GM23338 (cell line): Measurements from ENCODE around the gene GAS6. TPM values are rescaled to one million over a fixed set of nuclear protein-coding genes. Genes with fewer than 3 reads are reported as not detected.

Source experiments
- ATAC-seq: fragments of 200-7000 bp; cut with Tn5 transposase; 3 replicates; pipeline ENCODE4 v1.9.1; 2020
- DNase-seq: peaks from one replicate; pipeline ENCODE4 v3.0.0-alpha.2; 2015; ENCODE audit warnings: low spot score
- H2AFZ ChIP-seq: fragments of 200-600 bp; sonication (generic); 2 replicates; pipeline ENCODE4 v1.8.0; 2016; ENCODE audit warnings: antibody characterized with exemption, mild to moderate bottlenecking, moderate library complexity
- H3F3A ChIP-seq: fragments of 200-600 bp; sonication (generic); replicated peaks from 2 replicates; pipeline ENCODE4 v1.8.0; 2017; ENCODE audit warnings: antibody characterized with exemption, mixed run types, low read depth
- H3K27ac ChIP-seq: fragments of 200-600 bp; sonication (generic); 2 replicates; pipeline ENCODE4 v1.6.1; 2016; ENCODE audit warnings: low read depth
- H3K27me3 ChIP-seq: fragments of 200-600 bp; sonication (generic); 2 replicates; pipeline ENCODE4 v1.8.0; 2016; ENCODE audit warnings: mild to moderate bottlenecking, mixed run types, moderate library complexity; ENCODE audit not compliant: insufficient read depth
- H3K36me3 ChIP-seq: fragments of 200-600 bp; sonication (generic); 2 replicates; pipeline ENCODE4 v1.8.0; 2016; ENCODE audit warnings: mild to moderate bottlenecking; ENCODE audit not compliant: insufficient read depth
- H3K4me1 ChIP-seq: fragments of 200-600 bp; sonication (generic); 2 replicates; pipeline ENCODE4 v1.8.0; 2016; ENCODE audit warnings: mild to moderate bottlenecking, moderate library complexity; ENCODE audit not compliant: insufficient read depth
- H3K4me2 ChIP-seq: fragments of 200-600 bp; sonication (generic); 2 replicates; pipeline ENCODE4 v1.7.1; 2017; ENCODE audit warnings: mixed run types
- H3K4me3 ChIP-seq: fragments of 200-600 bp; sonication (generic); 2 replicates; pipeline ENCODE4 v1.6.1; 2016; ENCODE audit warnings: mixed run types
- H3K79me2 ChIP-seq: fragments of 200-600 bp; sonication (generic); replicated peaks from 2 replicates; pipeline ENCODE4 v1.8.0; 2017; ENCODE audit warnings: mild to moderate bottlenecking; ENCODE audit not compliant: insufficient read depth
- H3K9me2 ChIP-seq: fragments of 200-600 bp; sonication (generic); 2 replicates; pipeline ENCODE4 v1.8.0; 2017; ENCODE audit not compliant: insufficient read depth
- H4K20me1 ChIP-seq: fragments of 200-600 bp; sonication (generic); replicated peaks from 2 replicates; pipeline ENCODE4 v1.8.0; 2017; ENCODE audit warnings: mild to moderate bottlenecking; ENCODE audit not compliant: insufficient read depth
- H3K27ac Mint-ChIP-seq: 2 replicates; pipeline ENCODE4 v1.8.0; 2020; ENCODE audit warnings: inconsistent platforms, mild to moderate bottlenecking, moderate library complexity, mixed read lengths
- H3K27me3 Mint-ChIP-seq: 3 replicates; pipeline ENCODE4 v1.8.0; 2022; ENCODE audit warnings: low read depth, mild to moderate bottlenecking, moderate library complexity, mixed read lengths, inconsistent platforms; ENCODE audit not compliant: insufficient read depth, poor library complexity
- H3K36me3 Mint-ChIP-seq: 3 replicates; pipeline ENCODE4 v1.8.0; 2021; ENCODE audit warnings: low read depth, mild to moderate bottlenecking, inconsistent platforms, moderate library complexity, mixed read lengths
- H3K4me1 Mint-ChIP-seq: 3 replicates; pipeline ENCODE4 v1.8.0; 2020; ENCODE audit warnings: mild to moderate bottlenecking, inconsistent platforms, mixed read lengths
- H3K4me3 Mint-ChIP-seq: 3 replicates; pipeline ENCODE4 v1.8.0; 2021; ENCODE audit warnings: moderate library complexity, mild to moderate bottlenecking, inconsistent platforms, mixed read lengths
- H3K9me3 Mint-ChIP-seq: 3 replicates; pipeline ENCODE4 v1.8.0; 2020; ENCODE audit warnings: moderate library complexity, mild to moderate bottlenecking, inconsistent platforms, mixed read lengths
- CREB1 ChIP-seq: fragments of 250-450 bp; sonication (Bioruptor Pico); IDR thresholded peaks from 2 replicates; pipeline ENCODE4 v1.5.0; 2020; ENCODE audit warnings: low read depth, mild to moderate bottlenecking, moderate library complexity
- CTCF ChIP-seq, 2 experiments: fragments of 200-600 bp in 1 of 2; sonication (generic) in 1 of 2; conservative IDR thresholded peaks; 2 replicates each; pipeline versions ENCODE4 v1.5.1 to v1.6.1; 2016 to 2017; ENCODE audit warnings: antibody characterized with exemption in 2 of 2, low read depth in 2 of 2, mild to moderate bottlenecking in 2 of 2, moderate library complexity in 1 of 2
- EZH2 ChIP-seq: fragments of 200-600 bp; sonication (generic); IDR thresholded peaks from one replicate; pipeline ENCODE4 v1.8.0; 2017; ENCODE audit warnings: antibody characterized with exemption, mild to moderate bottlenecking, low read depth; ENCODE audit not compliant: unreplicated experiment
- EZH2phosphoT487 ChIP-seq: fragments of 200-600 bp; sonication (generic); IDR thresholded peaks from one replicate; pipeline ENCODE4 v1.8.1; 2018; ENCODE audit warnings: antibody characterized with exemption; ENCODE audit not compliant: unreplicated experiment
- JUNB ChIP-seq: IDR thresholded peaks from one replicate; pipeline ENCODE4 v1.6.1; 2016; ENCODE audit warnings: antibody characterized with exemption; ENCODE audit not compliant: unreplicated experiment
- NANOG ChIP-seq: IDR thresholded peaks from 2 replicates; pipeline ENCODE4 v1.6.1; 2016; ENCODE audit warnings: antibody characterized with exemption, borderline replicate concordance
- POLR2AphosphoS5 ChIP-seq: IDR thresholded peaks from 2 replicates; pipeline ENCODE4 v1.6.1; 2016; ENCODE audit warnings: antibody characterized with exemption, low read depth
- REST ChIP-seq: IDR thresholded peaks from one replicate; pipeline ENCODE4 v1.6.1; 2018; ENCODE audit warnings: antibody characterized with exemption; ENCODE audit not compliant: unreplicated experiment
- STAT1 ChIP-seq: IDR thresholded peaks from one replicate; pipeline ENCODE4 v1.6.1; 2016; ENCODE audit warnings: antibody characterized with exemption; ENCODE audit not compliant: unreplicated experiment
- ZNF114 ChIP-seq: fragments of 250-450 bp; sonication (Bioruptor Pico); IDR thresholded peaks from 2 replicates; pipeline ENCODE4 v1.5.0; 2020; ENCODE audit warnings: mild to moderate bottlenecking, moderate library complexity
- ZNF331 ChIP-seq: fragments of 250-450 bp; sonication (Bioruptor Pico); IDR thresholded peaks from 2 replicates; pipeline ENCODE4 v1.5.0; 2020; ENCODE audit warnings: low read depth, mild to moderate bottlenecking, moderate library complexity
- polyA plus RNA-seq: library from polyadenylated mRNA; unstranded; fragments of >200 nt; fragmentation: Nextera tagmentation; extraction: Ambion mirVana; gene quantifications from 2 replicates; pipeline ENCODE4 v1.2.1, GENCODE V29; 2016
- total RNA-seq: library from RNA; depleted of rRNA; stranded (reverse); fragments of >200 nt; shearing (Covaris generic); gene quantifications from 2 replicates; pipeline ENCODE4 v1.2.3, GENCODE V29; 2014
- TF ChIP-seq, protein P1 (sequence below): fragments of 250-450 bp; sonication (Bioruptor Pico); IDR thresholded peaks from 2 replicates; pipeline ENCODE4 v1.5.0; 2020; ENCODE audit warnings: mild to moderate bottlenecking, moderate library complexity
- TF ChIP-seq, protein P2 (sequence below): IDR thresholded peaks from 2 replicates; pipeline ENCODE4 v1.6.1; 2016; ENCODE audit warnings: antibody characterized with exemption

Gene GAS6
- total and polyA plus RNA-seq, 2 experiments from 2014 or later = 7.9 to 21.2 TPM

- TF ChIP-seq REST = no peak
- no peak for TF ChIP-seq EZH2
- TF ChIP-seq CTCF (conservative IDR thresholded peaks at IDR 0.05; ENCODE audit: low read depth in 2 of 2) = no peak
- no peak for TF ChIP-seq JUNB
- TF ChIP-seq ZNF114 (CRISPR knock-in tag) = no peak
- TF ChIP-seq NANOG = no peak
- TF ChIP-seq CREB1 (CRISPR knock-in tag) = no peak
- no peak for TF ChIP-seq ZNF331 (CRISPR knock-in tag)
- TF ChIP-seq STAT1 = no peak
- TF ChIP-seq POLR2AphosphoS5 = no peak
- no peak for TF ChIP-seq EZH2phosphoT487
- TF ChIP-seq, protein P1, sequence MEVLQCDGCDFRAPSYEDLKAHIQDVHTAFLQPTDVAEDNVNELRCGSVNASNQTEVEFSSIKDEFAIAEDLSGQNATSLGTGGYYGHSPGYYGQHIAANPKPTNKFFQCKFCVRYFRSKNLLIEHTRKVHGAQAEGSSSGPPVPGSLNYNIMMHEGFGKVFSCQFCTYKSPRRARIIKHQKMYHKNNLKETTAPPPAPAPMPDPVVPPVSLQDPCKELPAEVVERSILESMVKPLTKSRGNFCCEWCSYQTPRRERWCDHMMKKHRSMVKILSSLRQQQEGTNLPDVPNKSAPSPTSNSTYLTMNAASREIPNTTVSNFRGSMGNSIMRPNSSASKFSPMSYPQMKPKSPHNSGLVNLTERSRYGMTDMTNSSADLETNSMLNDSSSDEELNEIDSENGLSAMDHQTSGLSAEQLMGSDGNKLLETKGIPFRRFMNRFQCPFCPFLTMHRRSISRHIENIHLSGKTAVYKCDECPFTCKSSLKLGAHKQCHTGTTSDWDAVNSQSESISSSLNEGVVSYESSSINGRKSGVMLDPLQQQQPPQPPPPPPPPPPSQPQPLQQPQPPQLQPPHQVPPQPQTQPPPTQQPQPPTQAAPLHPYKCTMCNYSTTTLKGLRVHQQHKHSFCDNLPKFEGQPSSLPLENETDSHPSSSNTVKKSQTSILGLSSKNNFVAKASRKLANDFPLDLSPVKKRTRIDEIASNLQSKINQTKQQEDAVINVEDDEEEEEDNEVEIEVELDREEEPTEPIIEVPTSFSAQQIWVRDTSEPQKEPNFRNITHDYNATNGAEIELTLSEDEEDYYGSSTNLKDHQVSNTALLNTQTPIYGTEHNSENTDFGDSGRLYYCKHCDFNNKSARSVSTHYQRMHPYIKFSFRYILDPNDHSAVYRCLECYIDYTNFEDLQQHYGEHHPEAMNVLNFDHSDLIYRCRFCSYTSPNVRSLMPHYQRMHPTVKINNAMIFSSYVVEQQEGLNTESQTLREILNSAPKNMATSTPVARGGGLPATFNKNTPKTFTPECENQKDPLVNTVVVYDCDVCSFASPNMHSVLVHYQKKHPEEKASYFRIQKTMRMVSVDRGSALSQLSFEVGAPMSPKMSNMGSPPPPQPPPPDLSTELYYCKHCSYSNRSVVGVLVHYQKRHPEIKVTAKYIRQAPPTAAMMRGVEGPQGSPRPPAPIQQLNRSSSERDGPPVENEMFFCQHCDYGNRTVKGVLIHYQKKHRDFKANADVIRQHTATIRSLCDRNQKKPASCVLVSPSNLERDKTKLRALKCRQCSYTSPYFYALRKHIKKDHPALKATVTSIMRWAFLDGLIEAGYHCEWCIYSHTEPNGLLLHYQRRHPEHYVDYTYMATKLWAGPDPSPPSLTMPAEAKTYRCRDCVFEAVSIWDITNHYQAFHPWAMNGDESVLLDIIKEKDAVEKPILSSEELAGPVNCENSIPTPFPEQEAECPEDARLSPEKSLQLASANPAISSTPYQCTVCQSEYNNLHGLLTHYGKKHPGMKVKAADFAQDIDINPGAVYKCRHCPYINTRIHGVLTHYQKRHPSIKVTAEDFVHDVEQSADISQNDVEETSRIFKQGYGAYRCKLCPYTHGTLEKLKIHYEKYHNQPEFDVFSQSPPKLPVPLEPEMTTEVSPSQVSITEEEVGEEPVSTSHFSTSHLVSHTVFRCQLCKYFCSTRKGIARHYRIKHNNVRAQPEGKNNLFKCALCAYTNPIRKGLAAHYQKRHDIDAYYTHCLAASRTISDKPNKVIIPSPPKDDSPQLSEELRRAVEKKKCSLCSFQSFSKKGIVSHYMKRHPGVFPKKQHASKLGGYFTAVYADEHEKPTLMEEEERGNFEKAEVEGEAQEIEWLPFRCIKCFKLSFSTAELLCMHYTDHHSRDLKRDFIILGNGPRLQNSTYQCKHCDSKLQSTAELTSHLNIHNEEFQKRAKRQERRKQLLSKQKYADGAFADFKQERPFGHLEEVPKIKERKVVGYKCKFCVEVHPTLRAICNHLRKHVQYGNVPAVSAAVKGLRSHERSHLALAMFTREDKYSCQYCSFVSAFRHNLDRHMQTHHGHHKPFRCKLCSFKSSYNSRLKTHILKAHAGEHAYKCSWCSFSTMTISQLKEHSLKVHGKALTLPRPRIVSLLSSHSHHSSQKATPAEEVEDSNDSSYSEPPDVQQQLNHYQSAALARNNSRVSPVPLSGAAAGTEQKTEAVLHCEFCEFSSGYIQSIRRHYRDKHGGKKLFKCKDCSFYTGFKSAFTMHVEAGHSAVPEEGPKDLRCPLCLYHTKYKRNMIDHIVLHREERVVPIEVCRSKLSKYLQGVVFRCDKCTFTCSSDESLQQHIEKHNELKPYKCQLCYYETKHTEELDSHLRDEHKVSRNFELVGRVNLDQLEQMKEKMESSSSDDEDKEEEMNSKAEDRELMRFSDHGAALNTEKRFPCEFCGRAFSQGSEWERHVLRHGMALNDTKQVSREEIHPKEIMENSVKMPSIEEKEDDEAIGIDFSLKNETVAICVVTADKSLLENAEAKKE (CRISPR knock-in tag) = no peak
- TF ChIP-seq, protein P2, sequence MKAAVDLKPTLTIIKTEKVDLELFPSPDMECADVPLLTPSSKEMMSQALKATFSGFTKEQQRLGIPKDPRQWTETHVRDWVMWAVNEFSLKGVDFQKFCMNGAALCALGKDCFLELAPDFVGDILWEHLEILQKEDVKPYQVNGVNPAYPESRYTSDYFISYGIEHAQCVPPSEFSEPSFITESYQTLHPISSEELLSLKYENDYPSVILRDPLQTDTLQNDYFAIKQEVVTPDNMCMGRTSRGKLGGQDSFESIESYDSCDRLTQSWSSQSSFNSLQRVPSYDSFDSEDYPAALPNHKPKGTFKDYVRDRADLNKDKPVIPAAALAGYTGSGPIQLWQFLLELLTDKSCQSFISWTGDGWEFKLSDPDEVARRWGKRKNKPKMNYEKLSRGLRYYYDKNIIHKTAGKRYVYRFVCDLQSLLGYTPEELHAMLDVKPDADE = no peak
- no peak for DNase-seq
- no peak for ATAC-seq
- H3K27me3 Mint-ChIP-seq = no peaks in the 10 kb centered on the region
- no peaks in the 10 kb centered on the region; the same call in 1 of the 2 replicates for H3K9me2 ChIP-seq
- no peaks in the 10 kb centered on the region for H3F3A ChIP-seq
- H3K4me3 Mint-ChIP-seq = no peak overlapping the region
- H3K36me3 Mint-ChIP-seq = no peaks in the 10 kb centered on the region
- H4K20me1 ChIP-seq = no peaks in the 10 kb centered on the region
- H3K9me3 Mint-ChIP-seq = no peaks in the 10 kb centered on the region
- no peak overlapping the region for H3K27ac ChIP-seq
- no peaks in the 10 kb centered on the region; the same call in 1 of the 2 replicates for H3K79me2 ChIP-seq
- H3K27me3 ChIP-seq = no peaks in the 10 kb centered on the region
- H3K27ac Mint-ChIP-seq = no peak overlapping the region
- no peak overlapping the region for H2AFZ ChIP-seq
- peaks cover 3% of the 10 kb centered on the region for H3K4me1 ChIP-seq
- H3K36me3 ChIP-seq = no peaks in the 10 kb centered on the region
- H3K4me2 ChIP-seq = no peak overlapping the region
- no peak overlapping the region for H3K4me3 ChIP-seq
- H3K4me1 Mint-ChIP-seq = peaks cover 15% of the 10 kb centered on the region; the same call in 2 of the 3 replicates
These were observed 17.9 kb downstream of the GAS6 start for GRCh38 chr13:113845723-113846635.
